Astrocyte (in vitro differentiated cells and primary cell): ENCODE results near the gene SAXO2.

Experiments used
- EZH2 ChIP-seq: IDR thresholded peaks from 2 replicates; pipeline ENCODE4 v1.6.1; 2012; ENCODE audit warnings: mild to moderate bottlenecking, low read length, inconsistent platforms; ENCODE audit not compliant: insufficient read depth
- TF ChIP-seq, protein P1 (sequence below): IDR thresholded peaks from 2 replicates; pipeline ENCODE4 v1.5.1; 2011; ENCODE audit warnings: low read depth, mild to moderate bottlenecking, inconsistent platforms, low read length, moderate library complexity; ENCODE audit not compliant: insufficient read depth

DNA sequence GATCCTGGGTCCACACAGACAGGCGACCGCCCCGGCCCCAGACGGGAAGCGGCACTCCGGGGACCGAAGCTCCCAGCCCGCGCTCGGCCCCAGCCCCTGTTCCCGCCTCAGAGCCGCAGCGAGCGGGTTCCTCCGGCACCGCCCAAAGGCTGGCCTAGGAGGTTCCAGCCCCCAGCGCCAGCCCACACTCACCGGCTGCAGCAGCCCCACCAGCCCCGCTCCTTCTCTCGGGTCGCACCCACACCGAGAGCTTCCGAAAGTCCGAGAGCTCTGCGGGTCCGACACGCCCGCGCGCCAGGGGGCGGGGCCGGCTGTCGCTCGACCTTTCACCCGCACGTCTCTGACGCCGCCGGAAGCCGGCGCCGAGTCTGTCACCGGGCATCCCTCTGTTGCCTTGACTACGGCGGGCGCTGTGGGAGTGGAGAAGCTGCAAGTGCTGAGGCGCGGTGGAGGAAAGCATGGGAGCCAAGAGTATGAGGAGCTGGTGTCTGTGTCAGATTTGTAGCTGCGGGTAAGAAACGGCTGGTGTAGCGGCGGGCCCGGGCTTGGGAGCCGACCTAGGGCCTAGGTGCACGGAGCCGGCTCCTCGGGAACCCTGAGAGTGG, at the start of gene SAXO2, which contains the start of gene EFL1:
- TF ChIP-seq, protein P1, sequence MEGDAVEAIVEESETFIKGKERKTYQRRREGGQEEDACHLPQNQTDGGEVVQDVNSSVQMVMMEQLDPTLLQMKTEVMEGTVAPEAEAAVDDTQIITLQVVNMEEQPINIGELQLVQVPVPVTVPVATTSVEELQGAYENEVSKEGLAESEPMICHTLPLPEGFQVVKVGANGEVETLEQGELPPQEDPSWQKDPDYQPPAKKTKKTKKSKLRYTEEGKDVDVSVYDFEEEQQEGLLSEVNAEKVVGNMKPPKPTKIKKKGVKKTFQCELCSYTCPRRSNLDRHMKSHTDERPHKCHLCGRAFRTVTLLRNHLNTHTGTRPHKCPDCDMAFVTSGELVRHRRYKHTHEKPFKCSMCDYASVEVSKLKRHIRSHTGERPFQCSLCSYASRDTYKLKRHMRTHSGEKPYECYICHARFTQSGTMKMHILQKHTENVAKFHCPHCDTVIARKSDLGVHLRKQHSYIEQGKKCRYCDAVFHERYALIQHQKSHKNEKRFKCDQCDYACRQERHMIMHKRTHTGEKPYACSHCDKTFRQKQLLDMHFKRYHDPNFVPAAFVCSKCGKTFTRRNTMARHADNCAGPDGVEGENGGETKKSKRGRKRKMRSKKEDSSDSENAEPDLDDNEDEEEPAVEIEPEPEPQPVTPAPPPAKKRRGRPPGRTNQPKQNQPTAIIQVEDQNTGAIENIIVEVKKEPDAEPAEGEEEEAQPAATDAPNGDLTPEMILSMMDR: no peak
- TF ChIP-seq EZH2: no peak
